A549 treated with GW870086 at 1 μM for 4 hours (cell line): Measurements from ENCODE around the gene RASL10A. TPM values are rescaled to one million over a fixed set of nuclear protein-coding genes. Genes with fewer than 3 reads are reported as not detected.

ENCODE experiments used
- total RNA-seq: library from RNA; stranded (reverse); fragments of 200-300 nt; extraction: Qiagen RNA extraction; gene quantifications from 5 replicates; pipeline ENCODE4 v1.2.3, GENCODE V29; 2022; ENCODE audit warnings: low read depth

The RASL10A gene, protein sequence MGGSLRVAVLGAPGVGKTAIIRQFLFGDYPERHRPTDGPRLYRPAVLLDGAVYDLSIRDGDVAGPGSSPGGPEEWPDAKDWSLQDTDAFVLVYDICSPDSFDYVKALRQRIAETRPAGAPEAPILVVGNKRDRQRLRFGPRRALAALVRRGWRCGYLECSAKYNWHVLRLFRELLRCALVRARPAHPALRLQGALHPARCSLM
- total RNA-seq, result 0.36 to 0.62 TPM (median 0.52 TPM) in 3 of 5 replicates, not detected in the others

DNA sequence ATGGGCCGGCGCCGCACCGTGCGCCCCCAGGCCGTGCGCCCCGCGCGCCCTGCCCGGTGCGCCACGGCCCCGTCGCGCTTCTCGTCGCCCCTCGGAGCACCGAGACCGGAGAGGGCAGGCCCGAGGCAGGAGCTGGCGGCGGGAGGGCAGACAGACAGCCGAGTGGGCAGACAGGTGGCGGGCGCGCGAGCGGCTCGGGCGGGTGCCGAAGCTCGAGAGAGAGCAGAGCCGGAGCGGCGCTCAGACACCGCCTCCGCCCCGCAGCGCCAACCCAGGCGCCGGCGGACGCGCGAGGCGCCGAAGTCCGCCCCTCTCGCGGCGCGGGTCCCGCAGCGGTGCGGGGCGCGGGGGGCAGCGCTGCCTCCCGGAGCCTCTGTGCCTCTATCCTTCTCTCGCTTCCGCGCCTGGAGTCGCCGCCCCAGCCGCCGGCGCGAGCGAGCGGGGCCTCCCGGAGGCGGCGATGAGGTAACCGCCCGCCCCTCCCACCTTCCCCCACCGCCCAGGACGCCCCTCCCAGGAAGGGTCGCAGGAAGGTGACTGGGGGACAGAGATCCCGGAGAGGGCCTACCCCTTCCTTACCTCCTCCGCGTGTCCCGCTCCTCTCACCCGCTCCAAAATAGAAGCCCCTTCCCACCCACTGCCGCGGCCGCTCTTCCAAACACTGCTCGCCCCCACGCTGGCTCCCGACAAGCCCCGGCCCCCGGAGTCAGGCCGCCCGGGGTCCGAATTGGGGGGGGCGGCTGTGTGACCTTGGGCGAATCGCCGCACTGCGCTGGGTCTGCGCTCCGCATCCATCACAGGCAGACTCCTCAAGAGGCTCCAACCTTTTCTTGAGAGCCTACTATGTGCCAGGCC lies at the start of gene RASL10A:
RASL10A (minus strand) TSS at position 412 of the 855 bp plus-strand sequence. CDS start 451 bp downstream, outside the sequence.

DNA sequence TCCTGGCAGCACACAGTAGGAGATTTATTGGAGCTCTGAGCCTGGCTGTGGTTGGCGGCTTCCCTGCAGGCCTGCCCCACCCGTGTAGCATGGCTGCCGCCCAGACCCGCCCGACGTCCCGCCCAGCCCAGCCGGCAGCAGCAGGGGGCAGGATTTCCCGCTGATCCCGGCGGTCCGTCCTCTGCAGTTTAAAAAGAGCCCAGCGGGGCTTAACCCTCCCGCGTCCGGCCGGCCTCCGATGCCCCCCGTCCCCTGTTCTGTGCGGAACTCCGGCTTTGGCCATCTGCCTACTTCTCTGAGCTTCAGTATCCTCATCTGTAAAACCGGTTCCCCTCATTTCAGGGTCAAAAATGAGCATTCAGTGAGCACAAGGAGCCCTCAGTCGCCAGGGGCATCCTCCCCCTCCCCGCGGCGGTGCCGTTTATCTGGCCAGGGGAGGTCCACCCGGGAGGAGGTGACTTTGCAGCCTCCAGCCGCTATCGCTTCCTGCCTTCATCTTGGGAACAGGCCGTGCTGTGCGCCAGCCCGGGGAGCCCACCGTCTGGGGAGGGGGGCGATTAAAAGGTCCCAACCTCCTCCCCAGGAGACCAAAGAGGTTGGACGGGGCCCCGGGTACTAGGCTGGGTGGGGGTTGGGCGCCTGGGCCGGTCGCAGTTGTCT lies 9.2 kb downstream of the RASL10A start, which contains the start of gene GAS2L1:
GAS2L1 (plus strand) TSS at position 476 of the 660 bp plus-strand sequence. CDS start 1,456 bp downstream, outside the sequence.

DNA sequence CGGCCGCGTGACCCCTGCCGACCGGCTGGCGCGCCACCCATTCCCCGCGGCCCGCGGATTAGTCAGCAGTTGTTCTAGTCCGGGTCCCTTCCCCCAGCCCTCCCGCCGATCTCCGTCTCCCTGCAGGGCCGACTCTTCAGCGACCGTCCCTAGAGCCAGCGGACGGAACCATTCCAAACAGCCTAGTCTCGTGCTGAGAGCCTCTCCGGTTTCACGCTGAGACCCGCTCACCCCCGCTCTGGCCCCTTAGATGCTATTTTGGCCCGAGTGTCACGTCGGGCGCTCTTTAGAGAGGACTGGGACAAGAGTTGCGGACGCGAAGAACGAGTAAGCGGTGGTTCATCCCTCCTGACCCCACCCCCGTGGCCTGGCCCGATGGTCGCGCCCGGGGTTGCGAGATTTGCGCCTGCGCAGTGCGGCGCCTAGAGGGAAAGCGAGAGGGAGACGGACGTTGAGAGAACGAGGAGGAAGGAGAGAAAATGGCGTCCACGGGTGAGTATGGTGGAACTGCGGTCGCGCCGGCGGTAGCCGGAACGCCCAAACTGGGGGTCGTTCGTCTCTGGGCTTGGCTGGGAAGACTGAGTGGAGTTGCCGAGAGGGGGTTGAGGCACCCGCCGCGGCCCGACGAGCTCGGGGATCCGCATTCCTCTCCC lies 47.5 kb downstream of the RASL10A start, which contains the start of the genes EWSR1 and RHBDD3:
EWSR1 (plus strand) TSS at position 411 of the 653 bp plus-strand sequence; CDS start at position 480, 69 bp downstream.
RHBDD3 (minus strand) TSS at position 124 of the 653 bp plus-strand sequence. CDS start 2,355 bp downstream, outside the sequence.

Other genes starting within 250 kb of the RASL10A start
- 2.7 to 4.7 TPM (median 4.3 TPM) in 5 replicates for gene KREMEN1, start 242.7 kb downstream of the RASL10A start, total RNA-seq
- gene EMID1, start 109.8 kb downstream of the RASL10A start, total RNA-seq, result 0.23 to 0.74 TPM (median 0.45 TPM) in 5 replicates
- 22.1 to 29.3 TPM (median 28.0 TPM) in 5 replicates for gene RHBDD3, start 47.7 kb downstream of the RASL10A start, total RNA-seq
- 203 to 223 TPM (median 213 TPM) in 5 replicates for gene EWSR1, start 47.4 kb downstream of the RASL10A start, total RNA-seq
- gene GAS2L1, start 9.0 kb downstream of the RASL10A start, total RNA-seq, result 24.7 to 37.0 TPM (median 34.7 TPM) in 5 replicates
- gene AP1B1, start 72.9 kb upstream of the RASL10A start, total RNA-seq, result 23.6 to 27.7 TPM (median 25.8 TPM) in 5 replicates
- gene RFPL1, start 122.9 kb upstream of the RASL10A start, total RNA-seq, result not detected in 5 replicates
- gene NEFH, start 164.5 kb upstream of the RASL10A start, total RNA-seq, result 0.05 to 0.14 TPM (median 0.10 TPM) in 5 replicates
- 26.5 to 32.9 TPM (median 29.5 TPM) in 5 replicates for gene THOC5, start 238.1 kb upstream of the RASL10A start, total RNA-seq